Neural cell (in vitro differentiated cells): ENCODE measurements around the gene TBC1D22B. TPM values are rescaled to one million over a fixed set of nuclear protein-coding genes. Genes with fewer than 3 reads are reported as not detected.

Experiments used
- H2AFZ ChIP-seq: fragments of 200-600, 300-800 bp; sonication (generic), shearing (Covaris generic); 2 replicates; pipeline ENCODE4 v1.6.0; 2014; ENCODE audit warnings: low read depth, mild to moderate bottlenecking, antibody characterized with exemption, low read length, moderate library complexity
- H3F3A ChIP-seq: fragments of 200-600 bp; shearing (Covaris generic); 2 replicates; pipeline ENCODE4 v1.6.1; 2016; ENCODE audit warnings: mild to moderate bottlenecking, moderate library complexity, mixed read lengths, antibody characterized with exemption, low read length; ENCODE audit not compliant: insufficient read depth, poor library complexity, severe bottlenecking
- H3K27ac ChIP-seq: fragments of 200-600, 300-800 bp; sonication (generic), shearing (Covaris generic); 2 replicates; pipeline ENCODE4 v1.5.1; 2014; ENCODE audit warnings: mild to moderate bottlenecking, low read length, moderate library complexity
- H3K27me3 ChIP-seq: fragments of 300-800, 200-600 bp; sonication (generic), shearing (Covaris generic); 2 replicates; pipeline ENCODE4 v1.6.0; 2014; ENCODE audit warnings: mild to moderate bottlenecking, low read depth, low read length, moderate library complexity; ENCODE audit not compliant: insufficient read depth
- H3K36me3 ChIP-seq: fragments of 300-800, 200-600 bp; sonication (generic), shearing (Covaris generic); 2 replicates; pipeline ENCODE4 v1.5.1; 2014; ENCODE audit warnings: mild to moderate bottlenecking, antibody characterized with exemption, low read length, moderate library complexity; ENCODE audit not compliant: insufficient read depth
- H3K4me2 ChIP-seq: fragments of 300-800, 200-600 bp; sonication (generic), shearing (Covaris generic); 2 replicates; pipeline ENCODE4 v1.6.0; 2014; ENCODE audit warnings: mild to moderate bottlenecking, low read length
- H3K4me3 ChIP-seq: fragments of 300-800, 200-600 bp; sonication (generic), shearing (Covaris generic); 2 replicates; pipeline ENCODE4 v1.5.1; 2014; ENCODE audit warnings: mild to moderate bottlenecking, low read length, moderate library complexity
- H3K79me2 ChIP-seq: fragments of 200-600 bp; shearing (Covaris generic); replicated peaks from 2 replicates; pipeline ENCODE4 v1.6.0; 2014; ENCODE audit warnings: mild to moderate bottlenecking, low read length, moderate library complexity; ENCODE audit not compliant: insufficient read depth
- H3K9ac ChIP-seq: fragments of 300-800, 200-600 bp; sonication (generic), shearing (Covaris generic); 2 replicates; pipeline ENCODE4 v1.6.1; 2016; ENCODE audit warnings: mild to moderate bottlenecking, low read length, mixed read lengths
- H3K9me2 ChIP-seq: fragments of 200-600 bp; shearing (Covaris generic); 2 replicates; pipeline ENCODE4 v1.6.1; 2016; ENCODE audit warnings: mild to moderate bottlenecking, low read length, mixed read lengths; ENCODE audit not compliant: insufficient read depth
- H3K9me3 ChIP-seq: fragments of 200-600, 300-800 bp; sonication (generic), shearing (Covaris generic); 2 replicates; pipeline ENCODE4 v1.6.1; 2016; ENCODE audit warnings: mild to moderate bottlenecking, mixed run types, low read length, moderate library complexity, mixed read lengths
- H4K20me1 ChIP-seq: fragments of 200-600 bp; shearing (Covaris generic); 2 replicates; pipeline ENCODE4 v1.6.1; 2016; ENCODE audit warnings: mild to moderate bottlenecking, mixed run types; ENCODE audit not compliant: insufficient read depth
- CTCF ChIP-seq: fragments of 450-650 bp; IDR thresholded peaks from 2 replicates; pipeline ENCODE4 v1.5.1; 2014; ENCODE audit warnings: antibody characterized with exemption, mild to moderate bottlenecking, moderate library complexity; ENCODE audit not compliant: poor library complexity, severe bottlenecking
- EP300 ChIP-seq: fragments of 450-650 bp; conservative IDR thresholded peaks from 2 replicates; pipeline ENCODE4 v1.6.1; 2014; ENCODE audit warnings: antibody characterized with exemption, mild to moderate bottlenecking, moderate library complexity; ENCODE audit not compliant: poor library complexity, severe bottlenecking
- EZH2 ChIP-seq: fragments of 200-600, 300-800 bp; shearing (Covaris generic), sonication (generic); IDR thresholded peaks from 2 replicates; pipeline ENCODE4 v1.6.1; 2014; ENCODE audit warnings: antibody characterized with exemption, low read length, borderline replicate concordance, mild to moderate bottlenecking; ENCODE audit not compliant: insufficient read depth, poor library complexity, severe bottlenecking
- MXI1 ChIP-seq: fragments of 450-650 bp; conservative IDR thresholded peaks from 2 replicates; pipeline ENCODE4 v1.6.1; 2014; ENCODE audit warnings: antibody characterized with exemption, mild to moderate bottlenecking; ENCODE audit not compliant: poor library complexity, severe bottlenecking
- POLR2AphosphoS5 ChIP-seq: IDR thresholded peaks from 2 replicates; pipeline ENCODE4 v1.6.1; 2012
- RAD21 ChIP-seq: fragments of 450-650 bp; conservative IDR thresholded peaks from 2 replicates; pipeline ENCODE4 v1.6.1; 2014; ENCODE audit warnings: antibody characterized with exemption, mild to moderate bottlenecking, moderate library complexity
- SMC3 ChIP-seq: fragments of 450-650 bp; conservative IDR thresholded peaks from 2 replicates; pipeline ENCODE4 v1.6.1; 2014; ENCODE audit warnings: antibody characterized with exemption, mild to moderate bottlenecking, moderate library complexity; ENCODE audit not compliant: poor library complexity
- TAF1 ChIP-seq: IDR thresholded peaks from 2 replicates; pipeline ENCODE4 v1.6.1; 2012; ENCODE audit warnings: low read depth
- polyA plus RNA-seq: library from polyadenylated mRNA; depleted of rRNA; stranded (reverse); fragments of >200 nt; gene quantifications from 2 replicates; pipeline ENCODE4 v1.2.3, GENCODE V29; 2014
- TF ChIP-seq, protein P1 (sequence below): IDR thresholded peaks from 2 replicates; pipeline ENCODE4 v1.6.1; 2012; ENCODE audit warnings: borderline replicate concordance

The TBC1D22B gene
- polyA plus RNA-seq, 1 donor from 2014 or later, result 10.6 TPM

- H3K27me3 ChIP-seq, result no peaks in the 10 kb centered on the region
- no peak overlapping the region for H3K27ac ChIP-seq
- no peak overlapping the region for H3K4me2 ChIP-seq
- H3K9me3 ChIP-seq, result no peaks in the 10 kb centered on the region
- no peak overlapping the region for H2AFZ ChIP-seq
- no peaks in the 10 kb centered on the region for H3F3A ChIP-seq
- H3K9me2 ChIP-seq, result no peaks in the 10 kb centered on the region
- no peak for TF ChIP-seq POLR2AphosphoS5
- no peak for TF ChIP-seq CTCF
- TF ChIP-seq MXI1, result no peak
- TF ChIP-seq, protein P1, sequence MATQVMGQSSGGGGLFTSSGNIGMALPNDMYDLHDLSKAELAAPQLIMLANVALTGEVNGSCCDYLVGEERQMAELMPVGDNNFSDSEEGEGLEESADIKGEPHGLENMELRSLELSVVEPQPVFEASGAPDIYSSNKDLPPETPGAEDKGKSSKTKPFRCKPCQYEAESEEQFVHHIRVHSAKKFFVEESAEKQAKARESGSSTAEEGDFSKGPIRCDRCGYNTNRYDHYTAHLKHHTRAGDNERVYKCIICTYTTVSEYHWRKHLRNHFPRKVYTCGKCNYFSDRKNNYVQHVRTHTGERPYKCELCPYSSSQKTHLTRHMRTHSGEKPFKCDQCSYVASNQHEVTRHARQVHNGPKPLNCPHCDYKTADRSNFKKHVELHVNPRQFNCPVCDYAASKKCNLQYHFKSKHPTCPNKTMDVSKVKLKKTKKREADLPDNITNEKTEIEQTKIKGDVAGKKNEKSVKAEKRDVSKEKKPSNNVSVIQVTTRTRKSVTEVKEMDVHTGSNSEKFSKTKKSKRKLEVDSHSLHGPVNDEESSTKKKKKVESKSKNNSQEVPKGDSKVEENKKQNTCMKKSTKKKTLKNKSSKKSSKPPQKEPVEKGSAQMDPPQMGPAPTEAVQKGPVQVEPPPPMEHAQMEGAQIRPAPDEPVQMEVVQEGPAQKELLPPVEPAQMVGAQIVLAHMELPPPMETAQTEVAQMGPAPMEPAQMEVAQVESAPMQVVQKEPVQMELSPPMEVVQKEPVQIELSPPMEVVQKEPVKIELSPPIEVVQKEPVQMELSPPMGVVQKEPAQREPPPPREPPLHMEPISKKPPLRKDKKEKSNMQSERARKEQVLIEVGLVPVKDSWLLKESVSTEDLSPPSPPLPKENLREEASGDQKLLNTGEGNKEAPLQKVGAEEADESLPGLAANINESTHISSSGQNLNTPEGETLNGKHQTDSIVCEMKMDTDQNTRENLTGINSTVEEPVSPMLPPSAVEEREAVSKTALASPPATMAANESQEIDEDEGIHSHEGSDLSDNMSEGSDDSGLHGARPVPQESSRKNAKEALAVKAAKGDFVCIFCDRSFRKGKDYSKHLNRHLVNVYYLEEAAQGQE, result no peak
- no peak for TF ChIP-seq EP300
- TF ChIP-seq SMC3, result no peak
- no peak for TF ChIP-seq EZH2
- TF ChIP-seq TAF1, result no peak
- no peak for TF ChIP-seq RAD21
- no peak overlapping the region for H3K4me3 ChIP-seq
- H3K9ac ChIP-seq, result no peak overlapping the region
- no peaks in the 10 kb centered on the region for H3K36me3 ChIP-seq
- no peaks in the 10 kb centered on the region for H4K20me1 ChIP-seq
- H3K79me2 ChIP-seq, result no peaks in the 10 kb centered on the region
Observed at GRCh38 chr6:37309046-37309445, 51.5 kb downstream of the TBC1D22B start.

DNA sequence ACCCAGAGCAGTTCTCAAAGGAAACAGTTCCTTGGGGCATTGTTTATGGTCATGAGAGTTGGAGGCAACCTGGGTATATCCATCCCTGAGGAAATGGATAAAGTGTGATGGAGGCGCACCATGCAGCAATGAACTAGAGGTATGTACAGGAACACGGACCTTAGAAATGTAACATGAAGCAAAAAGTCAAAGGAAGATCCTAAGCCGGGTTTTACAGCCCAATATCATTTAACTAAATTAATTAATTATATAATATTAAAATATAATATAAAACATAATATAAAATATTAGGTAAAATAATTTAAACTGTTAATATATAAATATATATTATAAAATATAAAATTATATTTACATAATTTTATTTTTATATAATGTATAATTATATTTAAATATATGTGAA, 52.1 kb downstream of the TBC1D22B start:
- Histone ChIP-seq H3K4me2 (no peak overlapping the region), H4K20me1 (no peaks in the 10 kb centered on the region), H3K9me2 (no peaks in the 10 kb centered on the region), H3K9ac (no peak overlapping the region), H3K36me3 (peaks cover under 1% of the 10 kb centered on the region), H3K27ac (no peak overlapping the region), H3K9me3 (no peaks in the 10 kb centered on the region), H3K27me3 (no peaks in the 10 kb centered on the region), H3K4me3 (no peak overlapping the region), H3K79me2 (no peaks in the 10 kb centered on the region), H3F3A (no peaks in the 10 kb centered on the region), H2AFZ (no peak overlapping the region)
- TF ChIP-seq TAF1 (no peak), EP300 (no peak), RAD21 (no peak), SMC3 (no peak), MXI1 (no peak), EZH2 (no peak), CTCF (no peak), POLR2AphosphoS5 (no peak)
- TF ChIP-seq, protein P1, result no peak
